HPDE6-E6E7 (cell line): ENCODE data around the gene TSPYL4.

Experiments
- DNase-seq: peaks from one replicate; pipeline ENCODE4 v3.0.0; 2011; ENCODE audit warnings: missing footprints; ENCODE audit errors: extremely low spot score

Gene TSPYL4

GRCh38 chr6:116271149-116271708 is 17.4 kb upstream of the TSPYL4 start:
- DNase-seq, result no peak

GRCh38 chr6:116268589-116269293 is 14.9 kb upstream of the TSPYL4 start:
- DNase-seq, result no peak

DNA sequence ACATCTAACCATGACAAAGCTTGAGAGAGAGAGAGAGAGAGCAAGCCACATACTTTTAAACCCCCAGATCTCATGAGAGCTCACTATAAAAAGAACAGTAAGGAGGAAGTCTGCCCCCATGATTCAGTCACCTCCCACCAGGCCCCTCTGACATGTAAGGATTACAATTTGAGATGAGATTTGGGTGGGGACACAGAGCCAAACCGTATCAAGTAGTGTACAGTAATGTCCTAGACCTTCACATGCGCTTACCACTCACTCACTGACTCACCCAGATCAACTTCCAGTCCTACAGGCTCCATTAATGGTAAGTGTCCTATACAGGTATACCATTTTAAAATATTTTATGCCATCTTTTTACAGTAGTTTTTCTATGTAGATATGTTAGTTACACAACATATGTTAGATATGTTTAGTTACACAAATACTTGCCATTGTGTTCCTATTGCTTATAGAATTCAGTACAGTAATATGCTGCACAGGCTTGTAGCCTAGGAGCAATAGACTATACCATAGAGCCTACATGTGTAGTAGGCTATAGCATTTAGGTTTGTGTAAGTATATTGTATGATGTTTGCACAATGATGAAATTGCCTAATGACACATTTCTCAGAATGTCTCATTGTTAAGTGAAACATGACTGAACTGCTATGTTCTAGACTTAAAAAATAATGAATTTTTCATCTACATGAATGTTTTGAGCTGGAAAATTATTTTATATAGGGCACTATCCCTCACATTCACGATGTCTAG is 14.1 kb upstream of the TSPYL4 start:
- no peak for DNase-seq

GRCh38 chr6:116266803-116267202 is 12.9 kb upstream of the TSPYL4 start:
- no peak for DNase-seq

DNA sequence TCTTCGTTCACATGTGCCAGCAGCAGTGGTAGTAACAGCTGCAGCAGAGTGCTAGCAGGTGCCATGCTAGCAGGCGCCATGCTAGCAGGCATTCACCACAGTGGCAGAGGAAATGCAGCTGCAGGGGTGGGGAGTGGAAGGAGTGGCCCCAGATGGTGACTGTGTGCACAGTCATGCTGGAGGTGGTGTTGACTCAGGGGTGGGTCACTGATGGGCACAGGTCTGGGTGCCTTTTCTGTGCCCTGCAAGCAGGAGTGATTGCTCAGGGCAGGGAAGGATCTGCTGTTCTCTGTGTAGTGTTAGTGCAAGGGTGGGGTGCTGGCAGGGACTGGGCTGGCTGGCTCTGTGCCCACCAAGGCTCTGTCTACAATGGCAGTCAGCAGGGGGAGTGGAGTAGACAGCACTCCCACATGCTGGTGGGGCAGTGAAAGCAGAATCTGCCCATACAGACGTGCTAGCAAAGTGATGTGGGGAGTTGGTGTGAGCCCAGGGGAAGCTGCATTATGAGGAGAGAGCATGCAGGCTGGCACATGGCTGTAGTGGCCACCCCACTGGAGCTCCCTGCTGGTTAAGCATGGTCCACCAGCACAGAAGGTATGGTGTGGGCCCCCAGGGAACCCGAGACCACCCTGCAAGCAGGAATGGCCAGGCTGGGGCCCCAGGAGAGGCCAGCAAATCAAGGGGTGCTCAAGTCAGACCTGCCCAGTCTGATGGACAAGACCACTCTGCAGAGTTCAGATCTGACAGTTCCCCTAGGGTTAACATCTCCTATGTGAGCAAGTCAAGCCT is 11.4 kb upstream of the TSPYL4 start:
- no peak for DNase-seq

DNA sequence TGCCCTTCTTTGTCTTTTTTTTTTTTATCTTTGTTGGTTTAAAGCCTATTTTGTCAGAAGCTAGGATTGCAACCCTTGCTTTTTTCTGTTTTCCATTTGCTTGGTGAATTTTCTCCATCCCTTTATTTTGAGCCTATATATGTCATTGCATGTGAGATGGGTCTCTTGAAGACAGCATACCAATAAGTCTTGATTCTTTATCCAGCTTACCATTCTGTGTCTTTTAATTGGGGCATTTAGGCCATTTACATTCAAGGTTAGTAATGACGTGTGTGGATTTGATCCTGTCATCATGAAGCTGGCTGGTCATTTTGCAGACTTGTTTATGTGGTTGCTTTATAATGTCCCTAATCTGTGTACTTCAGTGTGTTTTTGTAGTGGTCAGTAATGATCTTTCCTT is 9.5 kb upstream of the TSPYL4 start:
- DNase-seq, result no peak

GRCh38 chr6:116258520-116258919 is 4.6 kb upstream of the TSPYL4 start:
- no peak for DNase-seq

DNA sequence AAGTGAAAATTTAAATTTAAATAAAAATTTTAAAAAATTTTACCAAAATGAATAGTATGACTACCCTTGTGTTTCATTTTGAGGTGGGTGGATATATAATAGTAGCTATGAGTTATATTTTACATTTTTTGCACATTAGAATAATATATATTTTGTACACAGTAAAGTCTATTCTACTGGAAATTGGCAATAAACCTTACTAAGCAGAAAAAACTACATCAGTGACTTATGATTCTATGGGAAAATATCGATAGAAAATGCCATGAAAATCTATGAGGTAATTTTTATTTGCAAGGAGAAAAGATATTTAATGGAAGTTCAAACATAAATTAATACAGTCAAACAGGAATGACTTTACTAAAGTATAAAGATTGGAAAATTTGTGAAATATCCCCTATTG is 2.8 kb upstream of the TSPYL4 start:
- no peak for DNase-seq

DNA sequence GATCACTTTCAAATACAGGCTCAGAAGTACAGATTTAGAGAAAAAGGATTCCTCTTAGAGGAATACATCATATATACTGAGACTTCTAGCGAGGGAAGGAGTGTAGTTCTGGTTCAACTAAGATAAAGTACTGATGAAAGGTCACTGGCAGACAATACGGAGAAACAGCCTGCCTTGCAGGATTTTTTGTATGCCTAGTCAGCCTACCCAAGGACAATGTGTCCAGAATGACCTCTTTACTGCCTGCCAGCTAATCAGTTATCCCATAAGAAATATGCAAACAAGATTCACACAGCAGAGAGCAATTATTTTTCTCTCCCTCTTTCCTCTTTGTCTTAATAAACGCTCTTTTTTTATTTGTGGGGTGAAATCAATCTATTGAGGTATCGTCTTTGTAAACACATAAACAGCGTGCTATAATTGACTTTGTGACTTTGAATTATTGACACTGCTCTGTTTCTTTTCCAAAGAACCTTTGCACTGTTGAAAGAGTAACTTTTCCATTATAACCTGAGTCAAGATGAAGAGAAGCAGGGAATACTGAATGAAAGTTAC is 1.4 kb upstream of the TSPYL4 start:
- no peak for DNase-seq

- DNase-seq, result no peak
Observed at GRCh38 chr6:116254297-116255056, 602 bp upstream of the TSPYL4 start.

DNA sequence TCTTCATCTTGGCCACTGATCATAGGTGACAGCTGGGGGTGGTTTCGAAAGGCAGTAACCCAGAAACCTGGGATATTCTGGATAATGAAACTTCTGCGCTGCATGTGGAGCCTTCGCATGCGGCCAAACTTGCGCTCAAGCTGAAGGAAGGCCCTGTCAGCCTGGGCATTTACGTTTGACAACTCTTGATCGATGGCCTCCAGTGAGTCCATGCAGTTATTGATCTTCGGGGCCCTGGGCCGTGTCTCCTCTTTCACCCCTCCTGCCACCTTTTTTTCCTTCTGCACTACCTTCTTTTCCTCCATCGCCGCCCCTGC is 729 bp downstream of the TSPYL4 start:
- DNase-seq, result no peak

DNA sequence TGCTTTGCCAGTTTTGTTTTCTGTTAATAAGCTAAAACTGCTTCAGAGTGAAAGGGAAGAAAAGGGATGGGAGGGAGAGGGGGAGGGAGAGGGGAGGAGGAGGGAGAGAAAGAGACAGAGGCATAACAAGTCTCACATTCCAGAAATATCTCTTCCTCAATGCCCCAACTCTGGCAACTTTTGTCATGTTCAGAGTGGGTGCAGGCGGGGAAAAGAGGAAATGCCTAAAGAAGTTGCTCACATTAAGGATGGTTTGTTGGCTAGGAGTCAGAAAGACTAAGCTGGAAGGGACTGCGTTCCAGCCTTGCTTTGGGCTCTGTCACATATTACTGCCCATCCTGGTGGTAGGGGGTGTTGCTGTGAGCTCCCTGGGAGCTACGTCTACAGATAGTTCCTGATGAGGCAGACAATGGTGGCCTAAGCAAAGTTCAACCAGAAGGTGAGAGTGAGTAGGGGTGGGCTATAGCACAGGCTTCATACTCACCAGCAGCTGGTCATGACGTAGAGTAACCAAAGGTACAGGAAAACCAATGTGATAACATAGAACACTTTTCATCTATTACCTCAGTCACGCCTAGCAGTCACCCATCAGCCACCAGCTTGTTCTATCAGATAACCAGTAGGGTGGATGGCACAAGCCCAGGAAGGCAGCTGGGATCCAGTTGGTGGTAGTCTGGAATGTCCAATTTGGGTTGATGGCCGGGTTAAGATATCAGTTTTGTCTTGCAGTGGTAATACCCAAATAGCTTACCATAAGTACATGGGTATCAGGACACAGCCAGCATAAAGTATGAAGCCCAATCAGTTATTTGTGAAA is 2.1 kb downstream of the TSPYL4 start:
- no peak for DNase-seq

GRCh38 chr6:116248577-116248976 is 5.3 kb downstream of the TSPYL4 start:
- DNase-seq, result no peak

DNA sequence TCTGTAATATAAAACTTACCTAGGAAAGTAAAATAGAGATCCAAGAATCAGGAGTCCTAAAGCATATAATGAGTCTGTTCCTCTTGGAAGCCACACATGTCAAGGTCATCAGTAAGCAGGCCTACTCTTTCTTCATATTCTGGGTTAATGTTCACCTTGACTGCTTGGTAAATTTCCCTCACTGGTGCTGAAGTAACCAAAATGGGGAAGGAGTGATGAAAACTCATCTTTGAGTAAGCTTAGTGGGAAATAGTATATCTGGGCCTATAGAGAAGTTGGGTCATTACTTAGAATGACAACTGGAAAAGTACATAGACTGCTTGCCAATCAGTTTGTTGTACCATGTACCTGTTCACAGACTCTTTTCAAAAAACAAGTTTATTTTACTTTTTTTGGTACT is 6.6 kb downstream of the TSPYL4 start:
- no peak for DNase-seq

GRCh38 chr6:116246089-116246488 is 7.8 kb downstream of the TSPYL4 start:
- DNase-seq, result no peak

DNA sequence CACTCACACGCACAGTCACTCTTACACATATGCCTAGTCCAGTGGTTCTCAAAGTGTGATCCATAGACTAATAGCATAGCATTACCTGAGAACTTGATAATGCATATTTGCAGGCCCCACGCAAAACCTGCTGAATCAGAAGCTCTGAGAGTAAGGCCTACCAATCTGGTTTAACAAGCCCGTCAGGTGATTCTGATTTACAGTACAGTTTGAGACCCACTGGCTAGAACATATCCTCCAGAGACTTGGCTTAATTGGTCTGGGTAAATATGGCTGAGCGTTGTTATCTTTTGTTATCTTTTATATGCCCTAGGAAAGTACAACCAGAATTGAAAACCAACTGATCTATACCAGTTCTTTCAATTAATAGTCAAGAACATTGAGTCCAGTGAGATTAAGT is 9.6 kb downstream of the TSPYL4 start:
- DNase-seq, result no peak

DNA sequence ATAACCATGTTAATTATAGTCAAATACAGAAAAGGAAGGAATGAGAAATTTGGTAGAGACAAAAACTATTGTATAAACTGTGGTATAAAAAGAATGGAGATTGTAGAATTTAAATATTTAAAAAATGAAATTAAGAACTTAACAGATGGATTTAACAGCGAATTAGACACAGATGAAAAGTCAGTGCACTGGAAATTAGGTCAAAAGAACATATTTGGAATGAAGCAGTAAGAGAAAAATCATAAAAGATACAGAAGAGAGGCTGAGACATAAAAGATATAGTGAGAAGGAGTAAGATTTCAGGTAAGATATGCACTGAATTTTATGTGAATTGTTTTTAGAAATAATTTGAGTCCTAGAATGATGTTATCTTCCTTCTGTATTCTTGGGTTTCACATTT is 14.0 kb downstream of the TSPYL4 start:
- no peak for DNase-seq

- DNase-seq, result no peak
Observed at GRCh38 chr6:116239256-116239655, 14.6 kb downstream of the TSPYL4 start.

GRCh38 chr6:116238083-116238482 is 15.8 kb downstream of the TSPYL4 start:
- no peak for DNase-seq

GRCh38 chr6:116234689-116235088 is 19.2 kb downstream of the TSPYL4 start:
- no peak for DNase-seq
